GM18861 (cell line): ENCODE measurements around the gene TOR1AIP1.
"Not testable (repeated sequence)": the region's sequence is repeated elsewhere in the genome, so short reads cannot be mapped to it uniquely, and the experiment has no call there.

Source experiments
- ATAC-seq: cut with Tn5 transposase; IDR thresholded peaks from one replicate; pipeline ENCODE4 v1.9.1; 2021; ENCODE audit not compliant: unreplicated experiment

TOR1AIP1 gene

DNA sequence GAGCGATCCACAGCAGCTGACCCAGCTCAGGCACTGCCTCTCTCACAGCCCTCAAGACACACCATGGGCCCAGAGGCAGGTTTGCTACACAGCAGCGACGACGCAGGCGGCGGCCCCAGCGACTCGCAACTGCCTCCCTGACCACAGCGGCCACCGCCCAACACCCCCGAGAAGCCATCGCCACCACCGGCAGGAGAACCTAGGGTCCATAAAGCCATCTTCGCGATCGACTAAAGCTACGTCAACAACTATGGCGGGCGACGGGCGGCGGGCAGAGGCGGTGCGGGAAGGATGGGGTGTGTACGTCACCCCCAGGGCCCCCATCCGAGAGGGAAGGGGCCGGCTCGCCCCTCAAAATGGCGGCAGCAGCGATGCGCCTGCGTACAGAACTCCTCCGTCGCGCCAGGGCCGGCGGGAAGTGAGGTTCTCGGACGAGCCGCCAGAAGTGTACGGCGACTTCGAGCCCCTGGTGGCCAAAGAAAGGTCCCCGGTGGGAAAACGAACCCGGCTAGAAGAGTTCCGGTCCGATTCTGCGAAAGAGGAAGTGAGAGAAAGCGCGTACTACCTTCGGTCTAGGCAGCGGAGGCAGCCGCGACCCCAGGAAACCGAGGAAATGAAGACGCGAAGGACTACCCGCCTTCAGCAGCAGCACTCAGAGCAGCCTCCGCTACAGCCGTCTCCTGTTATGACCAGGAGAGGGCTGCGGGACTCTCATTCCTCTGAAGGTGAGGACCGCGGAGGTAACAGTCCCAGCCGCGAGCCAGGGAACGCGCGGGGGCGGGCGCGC, at the start of gene TOR1AIP1:
TOR1AIP1 (plus strand) TSS at position 33 of the 787 bp plus-strand sequence; CDS start at position 251, 218 bp downstream.
- ATAC-seq, result peak; percentile 68

- ATAC-seq, result not testable (repeated sequence)
Observed at GRCh38 chr1:179836686-179837445, 45.2 kb upstream of the TOR1AIP1 start.

GRCh38 chr1:179840107-179840506, 42.0 kb upstream of the TOR1AIP1 start:
- ATAC-seq, result no peak

DNA sequence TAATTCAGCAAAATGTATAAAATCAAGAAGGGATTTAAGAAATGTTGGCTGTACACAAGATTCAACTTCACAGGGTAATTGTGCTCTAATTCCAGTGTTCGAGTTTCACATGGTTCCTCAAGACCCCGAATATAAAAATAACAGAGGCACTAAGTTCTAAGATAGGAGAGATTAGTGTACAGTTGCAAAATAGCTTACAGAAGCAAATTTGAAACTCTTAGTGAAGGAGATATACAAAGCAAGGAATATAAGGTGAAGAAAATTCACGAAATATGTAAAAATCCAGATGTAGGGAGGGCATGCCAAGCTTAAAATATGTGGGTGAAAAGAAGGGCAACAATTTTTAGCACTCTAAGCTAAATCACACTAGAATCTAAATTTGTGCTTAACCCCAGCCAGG, 33.9 kb upstream of the TOR1AIP1 start:
- no peak for ATAC-seq

DNA sequence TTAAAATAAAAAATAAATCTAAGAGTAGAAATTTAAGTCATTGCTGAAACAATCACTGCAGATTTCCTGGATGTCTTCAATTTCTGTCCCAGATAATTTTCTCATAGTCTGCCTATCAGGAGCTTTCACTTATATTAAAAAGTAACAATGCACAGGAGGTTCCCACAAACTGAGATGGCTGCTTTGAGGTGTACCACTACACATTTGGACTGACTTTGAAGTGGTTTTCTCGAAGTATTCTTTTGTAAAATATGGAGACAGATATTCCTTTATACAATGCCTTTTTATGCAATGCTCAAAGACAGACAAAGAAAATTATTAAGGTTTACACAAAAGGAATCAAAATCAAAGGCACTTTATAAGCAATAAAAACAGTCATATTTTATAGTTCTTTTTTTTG, 29.0 kb upstream of the TOR1AIP1 start:
- ATAC-seq, result no peak

- not testable (repeated sequence) for ATAC-seq
Observed at GRCh38 chr1:179855831-179856230, 26.3 kb upstream of the TOR1AIP1 start.

DNA sequence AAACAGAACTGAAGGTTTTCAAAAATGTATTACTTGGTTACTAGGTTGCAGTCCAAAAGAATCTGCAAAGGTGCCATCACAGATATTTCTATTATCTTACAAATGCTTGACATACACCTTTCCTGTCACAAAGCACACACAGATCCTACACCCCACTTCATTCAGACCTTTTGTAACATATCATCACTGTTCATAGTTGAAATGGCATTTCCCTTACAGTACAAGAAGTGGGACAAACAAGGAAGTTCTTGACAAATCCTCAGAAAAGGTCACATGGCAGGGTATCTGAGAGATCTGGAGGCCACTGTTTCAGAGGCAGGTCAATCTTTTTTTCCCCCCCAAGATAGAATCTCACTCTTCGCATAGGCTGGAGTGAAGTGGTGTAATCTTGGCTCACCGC, 25.8 kb upstream of the TOR1AIP1 start:
- no peak for ATAC-seq

GRCh38 chr1:179857009-179857408, 25.1 kb upstream of the TOR1AIP1 start:
- no peak for ATAC-seq

GRCh38 chr1:179860652-179861051, 21.4 kb upstream of the TOR1AIP1 start:
- no peak for ATAC-seq

DNA sequence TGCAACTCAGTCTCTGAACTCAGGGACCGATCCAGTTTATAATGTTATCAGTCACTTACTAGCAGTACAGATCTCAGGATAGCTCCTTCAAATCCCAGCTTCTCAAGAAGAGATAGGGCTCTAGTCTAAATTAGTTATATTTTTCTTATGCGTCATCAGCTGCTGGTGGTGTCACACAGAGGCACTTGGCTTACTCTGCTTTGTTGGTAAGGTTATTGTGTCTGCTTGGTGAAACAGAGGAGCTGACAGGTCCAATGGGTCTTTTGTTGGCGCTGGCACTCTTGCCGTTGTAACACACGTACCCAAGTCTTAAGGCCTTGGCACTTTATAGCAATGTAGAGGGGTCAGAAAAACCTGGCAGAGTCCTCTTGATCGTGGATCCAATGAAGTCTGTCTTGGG, 16.7 kb upstream of the TOR1AIP1 start:
- ATAC-seq, result no peak

DNA sequence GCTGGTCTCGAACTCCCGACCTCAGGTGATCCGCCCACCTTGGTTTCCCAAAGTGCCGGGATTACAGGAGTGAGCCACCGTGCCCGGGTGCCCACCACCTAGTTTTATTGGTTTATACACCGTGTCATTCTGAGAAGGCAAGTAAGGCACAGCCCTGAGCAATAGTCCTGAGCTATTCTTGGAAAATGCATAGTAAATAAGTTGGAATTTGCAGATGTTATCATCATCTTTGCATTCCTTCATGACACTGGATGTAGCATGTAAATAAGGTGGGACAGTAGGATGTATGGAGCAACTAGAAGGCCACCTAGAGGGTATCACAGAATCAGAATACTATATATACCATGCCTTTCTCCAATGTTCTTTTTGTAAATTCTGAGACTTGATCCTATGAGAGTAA, 15.5 kb upstream of the TOR1AIP1 start:
- no peak for ATAC-seq

GRCh38 chr1:179867493-179868330, 14.4 kb upstream of the TOR1AIP1 start:
- ATAC-seq, result peak; percentile 59

DNA sequence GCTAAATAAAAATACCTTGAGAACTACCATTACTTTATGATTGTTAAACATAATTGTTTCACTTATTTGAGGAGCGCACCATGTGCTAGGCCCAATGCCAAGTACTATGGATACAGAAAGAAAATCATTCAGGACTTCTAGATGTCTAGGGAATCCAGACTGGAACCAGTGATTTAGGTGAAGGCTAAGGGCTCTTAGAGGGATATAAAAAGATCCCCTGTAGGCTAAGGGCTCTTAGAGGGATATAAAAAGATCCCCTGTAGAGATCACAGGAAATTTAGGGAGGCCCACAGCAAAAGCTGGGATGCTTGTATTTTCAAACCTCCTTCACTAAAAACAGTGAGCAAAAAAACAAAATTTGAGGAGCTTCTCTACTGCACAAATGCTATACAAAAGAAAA, 11.2 kb upstream of the TOR1AIP1 start:
- ATAC-seq, result no peak

DNA sequence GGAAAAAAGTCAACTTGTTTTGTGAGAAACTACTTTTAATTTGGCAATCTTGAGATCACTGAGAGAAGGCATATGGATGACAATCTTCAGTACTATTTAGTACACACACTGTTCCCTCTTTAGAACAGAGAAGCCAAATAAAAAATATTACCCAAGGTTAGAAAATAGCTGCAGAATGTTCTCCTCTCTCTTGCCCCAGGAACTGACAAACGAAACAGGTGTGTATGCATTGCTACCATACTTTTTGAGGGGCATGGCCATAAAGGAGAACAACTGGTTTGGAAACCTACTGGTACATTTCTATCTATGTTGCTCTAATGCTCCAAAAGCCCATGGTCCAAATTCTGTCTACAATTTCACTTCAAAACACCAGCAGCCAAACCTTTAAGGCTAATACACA, 10.1 kb upstream of the TOR1AIP1 start:
- no peak for ATAC-seq

DNA sequence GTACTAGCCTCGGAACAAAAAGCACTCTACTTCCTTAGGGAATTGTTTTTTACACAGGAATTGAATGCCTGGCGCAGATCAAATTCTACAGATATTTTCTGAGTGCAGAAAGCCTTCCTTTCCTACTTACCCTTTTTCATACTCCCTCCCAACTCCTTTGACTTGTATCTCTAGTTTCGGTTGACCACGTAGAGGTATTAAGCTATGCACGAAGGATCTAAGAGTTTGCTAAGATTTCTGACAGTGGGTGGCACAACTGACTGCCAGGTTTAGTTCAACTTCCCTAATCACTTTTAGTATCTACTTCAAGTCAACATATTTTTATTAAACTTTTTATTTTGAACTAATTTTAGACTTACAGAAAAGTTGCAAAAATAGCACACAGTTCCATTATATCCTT, 9.5 kb upstream of the TOR1AIP1 start:
- ATAC-seq, result no peak

DNA sequence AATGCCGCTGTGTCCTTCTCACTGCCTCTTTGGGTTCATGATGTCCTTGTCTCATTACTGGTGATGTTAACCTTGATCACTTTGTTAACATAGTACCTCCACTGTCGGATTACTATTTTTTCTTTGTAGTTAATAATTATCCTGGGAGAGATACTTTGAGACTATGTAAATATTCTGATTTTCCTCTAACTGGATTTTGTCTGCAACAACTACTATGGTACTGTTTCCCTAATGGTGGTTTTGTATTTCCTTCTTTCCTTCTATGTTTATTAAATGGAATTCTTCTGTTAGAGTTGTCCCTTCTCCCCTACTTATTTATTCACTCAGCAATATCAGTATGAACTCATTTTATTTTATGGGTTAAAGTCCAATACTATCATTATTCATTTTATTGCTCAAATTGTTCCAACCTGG, 8.6 kb upstream of the TOR1AIP1 start:
- no peak for ATAC-seq

- no peak for ATAC-seq
Observed at GRCh38 chr1:179875596-179876299, 6.3 kb upstream of the TOR1AIP1 start.

DNA sequence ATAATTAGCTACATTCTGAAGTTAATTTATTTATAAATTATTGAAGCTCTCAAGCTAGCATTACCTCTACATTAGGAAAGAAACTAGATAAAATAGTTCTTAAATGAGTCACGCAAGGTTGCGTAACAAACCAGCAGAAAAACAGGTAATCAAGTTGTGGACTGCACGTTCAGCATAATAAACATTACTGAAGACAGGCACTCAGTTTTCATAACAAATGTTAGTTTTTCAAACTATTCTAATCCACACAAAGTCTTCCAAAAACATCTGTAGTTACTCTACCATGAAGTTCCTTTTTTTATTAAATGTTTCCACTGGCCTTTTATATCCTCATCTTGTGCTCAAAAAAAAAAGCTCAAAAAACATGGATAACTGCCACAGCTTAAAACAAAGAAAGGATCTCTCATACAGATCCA, 5.8 kb upstream of the TOR1AIP1 start:
- no peak for ATAC-seq

DNA sequence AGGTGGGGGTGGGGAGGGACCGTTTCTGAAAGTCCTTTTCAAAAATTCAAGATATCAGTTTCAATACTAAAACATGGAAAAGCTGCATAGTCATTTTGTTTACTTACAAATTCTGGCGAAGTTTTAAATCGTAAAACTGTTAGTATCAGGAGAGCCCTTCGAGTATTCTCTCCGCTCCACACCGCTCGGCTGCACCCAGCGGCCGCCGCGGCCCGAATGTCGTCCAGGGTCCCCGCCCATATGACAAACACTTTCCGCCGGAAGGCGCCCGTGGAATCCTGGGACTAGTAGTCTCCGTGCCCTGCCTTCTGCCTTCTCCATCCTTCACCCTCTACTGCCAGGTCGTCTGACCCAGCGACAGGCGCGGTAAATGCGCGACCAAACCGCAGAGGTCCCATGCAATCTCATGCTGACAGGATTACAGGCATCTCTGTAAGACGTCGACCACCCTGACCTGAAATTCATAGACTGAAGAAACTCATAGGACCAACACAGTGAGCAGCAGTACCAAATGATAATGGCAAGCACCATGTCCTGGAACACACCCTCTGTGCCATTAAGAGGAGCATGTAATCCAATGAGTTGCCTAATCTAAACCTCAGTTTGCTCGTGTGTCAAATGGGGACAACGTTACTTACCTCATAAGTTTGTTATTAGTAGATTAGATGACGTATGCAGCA, 4.4 kb upstream of the TOR1AIP1 start, which contains the start of gene TOR1AIP2:
TOR1AIP2 (minus strand) TSS at position 218 of the 680 bp plus-strand sequence. CDS start 25,138 bp downstream, outside the sequence.
- ATAC-seq, result peak; percentile 61

- ATAC-seq, result no peak
Observed at GRCh38 chr1:179879797-179880196, 2.3 kb upstream of the TOR1AIP1 start.
